ENCODE results near the gene PNKP.
A peak's percentile ranks its signal among the peaks of the same experiment; 100 is the strongest.

The PNKP gene

DNA sequence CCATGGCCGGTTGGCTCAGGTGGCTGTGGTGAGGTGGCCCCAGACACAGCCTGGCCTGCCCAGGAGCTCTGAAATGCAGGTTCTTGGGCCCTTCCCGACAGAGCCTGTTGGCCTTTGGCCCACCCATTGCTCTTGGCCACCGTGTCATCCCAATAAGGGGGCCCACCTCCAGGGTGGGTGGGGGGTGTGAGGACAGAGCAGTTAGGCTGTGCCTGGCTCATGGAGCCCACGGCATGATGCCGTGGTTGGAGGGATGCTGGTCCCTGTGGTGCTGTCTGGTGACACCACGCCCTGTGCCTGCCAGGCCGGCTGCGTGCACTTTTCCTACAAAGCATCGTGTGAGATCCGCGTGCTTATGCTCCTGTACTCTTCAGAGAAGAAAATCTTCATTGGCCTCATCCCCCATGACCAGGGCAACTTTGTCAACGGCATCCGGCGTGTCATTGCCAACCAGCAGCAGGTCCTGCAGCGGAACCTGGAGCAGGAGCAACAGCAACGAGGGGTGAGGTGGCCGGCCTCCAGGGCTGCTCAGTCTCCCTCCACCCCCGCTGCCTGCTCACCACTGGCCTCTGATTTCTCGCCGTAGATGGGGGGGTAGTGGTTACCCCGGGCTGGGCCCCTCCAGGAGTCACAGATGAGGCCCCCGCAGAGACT, 7.6 kb downstream of the PNKP start:
- Histone ChIP-seq H3K9ac (ENCODE audit: low read depth, low read length) (no peak overlapping the region), H3K4me3 (ENCODE audit: low read depth, low read length) (no peak overlapping the region), H3K36me3 (ENCODE audit: control insufficient read depth, insufficient read depth, low read length) (peaks cover 83% of the 10 kb centered on the region), H3K9me3 (ENCODE audit: control insufficient read depth, insufficient read depth, low read length) (no peaks in the 10 kb centered on the region), H3K27me3 (ENCODE audit: control insufficient read depth, insufficient read depth, low read length) (no peaks in the 10 kb centered on the region), H3K4me1 (ENCODE audit: control insufficient read depth, insufficient read depth, low read length) (peaks cover under 1% of the 10 kb centered on the region)

DNA sequence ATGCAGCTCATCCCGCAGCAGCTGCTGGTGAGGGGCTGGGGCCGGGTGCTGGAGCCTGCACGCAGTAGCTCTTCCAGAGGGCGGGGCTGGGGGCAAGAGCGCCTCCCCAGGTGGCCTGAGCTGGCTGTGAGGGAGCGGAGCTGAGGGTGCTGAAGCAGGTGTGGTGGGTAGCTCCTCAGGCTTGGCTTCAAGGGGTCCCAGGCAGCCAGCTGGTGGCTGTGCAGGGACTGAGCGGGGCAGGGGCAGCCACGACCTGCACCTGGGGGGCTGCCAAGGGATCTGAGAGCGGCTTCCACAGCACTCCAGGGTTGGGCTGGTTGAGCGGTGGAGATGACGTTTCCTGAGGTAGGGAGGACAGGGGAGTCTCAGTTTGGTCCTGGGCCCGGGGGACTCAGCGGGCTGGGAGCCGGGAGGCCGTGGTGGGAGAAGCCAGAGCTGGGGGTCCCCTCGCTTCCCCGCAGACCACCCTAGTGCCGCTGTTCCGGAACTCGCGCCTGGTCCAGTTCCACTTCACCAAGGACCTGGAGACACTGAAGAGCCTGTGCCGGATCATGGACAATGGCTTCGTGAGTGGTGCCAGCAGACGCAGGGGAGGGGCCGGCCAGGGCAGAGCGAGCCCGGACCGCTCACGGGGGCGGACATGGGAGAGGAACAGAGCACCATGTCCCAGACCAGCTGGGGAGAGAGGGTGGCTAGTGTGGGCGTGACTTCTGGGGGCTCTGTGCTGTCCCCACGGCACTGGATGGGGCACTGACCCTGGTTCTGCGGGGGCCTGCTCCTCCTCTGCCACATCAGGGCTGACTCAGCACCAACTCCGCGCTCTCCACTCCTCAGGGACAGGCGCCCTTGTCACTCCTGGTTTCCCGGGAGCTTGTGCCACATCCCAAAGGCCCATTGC, 9.0 kb downstream of the PNKP start:
- H3K4me1 ChIP-seq (ENCODE audit: control insufficient read depth, insufficient read depth, low read length), result no peaks in the 10 kb centered on the region
- H3K4me3 ChIP-seq (ENCODE audit: low read depth, low read length), result no peak overlapping the region
- no peak overlapping the region for H3K9ac ChIP-seq (ENCODE audit: low read depth, low read length)
- H3K27me3 ChIP-seq (ENCODE audit: control insufficient read depth, insufficient read depth, low read length), result no peaks in the 10 kb centered on the region
- H3K9me3 ChIP-seq (ENCODE audit: control insufficient read depth, insufficient read depth, low read length), result no peaks in the 10 kb centered on the region
- H3K36me3 ChIP-seq (ENCODE audit: control insufficient read depth, insufficient read depth, low read length), result peaks cover 69% of the 10 kb centered on the region

DNA sequence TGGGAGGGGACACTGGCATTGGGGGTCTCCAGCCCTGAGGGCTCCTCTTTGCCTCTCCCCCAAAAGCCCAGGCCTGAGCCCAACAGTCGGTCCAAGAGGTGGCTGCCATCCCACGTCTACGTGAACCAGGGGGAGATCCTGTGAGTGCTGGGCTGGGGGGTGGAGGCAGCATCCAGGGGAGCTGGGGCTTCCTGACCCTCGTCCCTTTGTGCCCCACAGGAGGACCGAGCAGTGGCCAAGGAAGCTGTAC, 9.6 kb downstream of the PNKP start:
- Histone ChIP-seq H3K9me3 (ENCODE audit: control insufficient read depth, insufficient read depth, low read length) (no peaks in the 10 kb centered on the region), H3K9ac (ENCODE audit: low read depth, low read length) (no peak overlapping the region), H3K4me3 (ENCODE audit: low read depth, low read length) (no peak overlapping the region), H3K36me3 (ENCODE audit: control insufficient read depth, insufficient read depth, low read length) (peaks cover 65% of the 10 kb centered on the region), H3K27me3 (ENCODE audit: control insufficient read depth, insufficient read depth, low read length) (no peaks in the 10 kb centered on the region), H3K4me1 (ENCODE audit: control insufficient read depth, insufficient read depth, low read length) (peaks cover 4% of the 10 kb centered on the region)

DNA sequence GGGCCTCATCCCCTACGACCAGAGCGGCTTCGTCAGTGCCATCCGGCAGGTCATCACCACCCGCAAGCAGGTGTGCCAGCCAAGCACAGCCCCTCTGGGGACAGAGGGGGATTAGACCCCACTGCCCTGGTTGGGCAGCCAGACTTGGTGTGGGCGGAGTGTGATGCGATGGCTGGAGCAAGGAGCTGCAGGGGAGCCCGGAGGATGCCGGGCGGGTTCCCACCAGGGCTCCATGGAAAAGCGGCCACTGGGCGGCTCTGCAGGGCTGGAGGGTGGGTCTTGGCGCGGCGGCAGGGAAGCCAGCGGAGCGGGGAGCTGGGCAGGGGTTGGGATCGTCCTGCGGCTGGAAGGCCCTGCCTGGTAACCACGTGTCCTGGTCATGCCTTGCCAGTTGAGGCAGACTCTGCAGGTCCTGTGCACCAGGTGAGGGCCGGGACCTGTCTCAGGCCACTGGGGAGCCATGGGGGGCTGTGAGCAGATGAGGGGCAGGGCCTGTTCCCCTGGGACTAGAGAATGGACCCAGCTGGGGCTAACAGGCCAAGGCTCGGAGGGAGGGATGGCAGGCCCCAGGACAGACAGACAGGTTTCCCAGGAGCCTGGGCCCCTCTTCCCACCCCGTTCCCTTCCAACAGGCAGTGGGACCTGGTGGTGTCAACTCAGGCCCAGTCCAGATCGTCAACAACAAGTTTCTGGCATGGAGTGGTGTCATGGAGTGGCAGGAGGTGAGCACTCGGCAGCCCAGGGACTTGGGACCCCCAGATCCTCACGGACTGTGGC, 10.1 kb downstream of the PNKP start:
- Histone ChIP-seq H3K4me3 (ENCODE audit: low read depth, low read length) (no peak overlapping the region), H3K9ac (ENCODE audit: low read depth, low read length) (no peak overlapping the region), H3K4me1 (ENCODE audit: control insufficient read depth, insufficient read depth, low read length) (peaks cover 6% of the 10 kb centered on the region), H3K36me3 (ENCODE audit: control insufficient read depth, insufficient read depth, low read length) (peaks cover 65% of the 10 kb centered on the region), H3K9me3 (ENCODE audit: control insufficient read depth, insufficient read depth, low read length) (no peaks in the 10 kb centered on the region), H3K27me3 (ENCODE audit: control insufficient read depth, insufficient read depth, low read length) (no peaks in the 10 kb centered on the region)

DNA sequence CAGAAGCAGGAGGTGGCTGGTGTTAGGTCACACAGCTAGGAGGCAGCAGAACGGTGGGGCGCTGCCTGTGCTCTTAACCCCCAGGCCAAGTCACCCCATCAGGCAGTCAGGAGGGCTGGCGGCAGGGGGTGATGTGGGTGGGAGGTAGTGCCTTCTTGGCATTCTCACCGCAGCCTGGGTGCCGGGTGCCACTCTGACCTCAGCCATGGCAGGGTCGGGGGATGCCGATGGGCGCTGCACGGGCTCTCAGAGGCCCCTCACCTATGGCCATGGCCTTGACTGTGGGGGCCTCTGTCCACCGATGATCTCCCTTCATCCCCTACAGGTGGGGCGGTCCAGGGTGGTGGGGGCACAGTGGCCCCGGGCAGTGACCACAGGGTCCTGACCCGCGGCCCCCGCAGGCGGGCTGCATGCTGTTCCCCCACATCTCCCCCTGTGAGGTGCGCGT, 10.8 kb downstream of the PNKP start:
- Histone ChIP-seq H3K9ac (ENCODE audit: low read depth, low read length) (no peak overlapping the region), H3K36me3 (ENCODE audit: control insufficient read depth, insufficient read depth, low read length) (peaks cover 59% of the 10 kb centered on the region), H3K9me3 (ENCODE audit: control insufficient read depth, insufficient read depth, low read length) (no peaks in the 10 kb centered on the region), H3K4me3 (ENCODE audit: low read depth, low read length) (no peak overlapping the region), H3K27me3 (ENCODE audit: control insufficient read depth, insufficient read depth, low read length) (no peaks in the 10 kb centered on the region), H3K4me1 (ENCODE audit: control insufficient read depth, insufficient read depth, low read length) (peaks cover 6% of the 10 kb centered on the region)

DNA sequence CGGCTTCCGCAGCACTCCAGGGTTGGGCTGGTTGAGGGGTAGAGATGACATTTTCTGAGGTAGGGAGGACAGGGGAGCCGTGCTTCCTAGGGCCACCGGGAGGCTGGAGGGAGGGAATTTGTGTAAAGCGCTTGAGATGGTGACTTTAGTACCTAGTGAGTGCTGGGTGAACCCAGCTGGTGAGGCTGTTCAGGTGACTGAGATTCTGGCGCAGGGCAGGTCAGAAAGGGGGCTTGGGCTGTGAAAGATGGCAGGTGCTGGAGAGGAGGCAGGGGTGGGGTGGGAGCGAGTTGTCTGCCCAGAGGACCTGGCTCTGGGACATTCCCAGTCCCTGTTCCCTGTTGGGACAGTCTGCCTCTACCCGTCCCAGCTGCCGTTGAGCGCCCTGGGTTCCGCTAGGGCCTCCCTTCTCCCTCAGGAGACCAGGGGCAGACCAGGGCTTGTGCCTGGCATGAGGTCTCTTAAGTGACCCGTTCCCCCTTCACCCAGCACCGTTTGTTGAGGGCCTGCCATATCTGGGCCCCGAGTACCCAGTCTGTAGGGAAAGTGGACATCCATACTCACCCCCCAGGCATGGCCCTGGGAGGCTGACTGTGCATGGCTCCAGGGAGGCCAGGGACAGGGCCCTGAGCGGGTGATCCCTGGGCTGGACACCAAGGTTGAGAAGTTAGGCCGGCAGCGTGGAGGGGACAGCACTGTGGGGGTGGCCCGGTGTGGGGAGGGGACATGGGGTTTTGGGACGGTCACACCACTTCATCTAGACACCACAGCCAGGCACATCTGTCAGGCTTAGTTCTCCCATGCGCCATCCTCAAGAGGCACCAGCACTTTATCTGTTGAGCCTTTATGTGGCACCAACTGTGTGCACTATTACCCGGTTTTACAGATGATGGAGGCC, 11.5 kb downstream of the PNKP start:
- no peak overlapping the region for H3K9ac ChIP-seq (ENCODE audit: low read depth, low read length)
- peaks cover 54% of the 10 kb centered on the region for H3K36me3 ChIP-seq (ENCODE audit: control insufficient read depth, insufficient read depth, low read length)
- peaks cover 6% of the 10 kb centered on the region for H3K4me1 ChIP-seq (ENCODE audit: control insufficient read depth, insufficient read depth, low read length)
- H3K27me3 ChIP-seq (ENCODE audit: control insufficient read depth, insufficient read depth, low read length), result no peaks in the 10 kb centered on the region
- H3K9me3 ChIP-seq (ENCODE audit: control insufficient read depth, insufficient read depth, low read length), result no peaks in the 10 kb centered on the region
- no peak overlapping the region for H3K4me3 ChIP-seq (ENCODE audit: low read depth, low read length)

DNA sequence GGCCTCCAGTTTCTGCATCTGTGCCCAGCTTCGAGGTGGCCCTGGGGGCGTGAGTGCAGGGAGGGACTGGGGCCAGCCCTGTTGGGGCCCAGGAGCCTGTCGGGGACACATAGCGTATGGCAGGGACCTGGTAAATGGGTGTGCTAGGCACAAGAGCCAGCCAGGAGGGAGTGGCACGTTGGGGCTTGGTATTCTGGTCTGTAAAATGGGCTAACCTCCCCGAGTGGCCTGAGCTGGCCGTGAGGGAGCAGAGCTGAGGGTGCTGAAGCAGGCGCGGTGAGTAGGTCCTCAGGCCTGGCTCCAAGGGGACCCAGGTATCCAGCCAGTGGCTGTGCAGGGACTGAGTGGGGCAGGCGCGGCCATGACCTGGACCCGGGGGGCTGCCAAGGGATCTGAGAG, 12.1 kb downstream of the PNKP start:
- H3K9ac ChIP-seq (ENCODE audit: low read depth, low read length), result no peak overlapping the region
- peaks cover 6% of the 10 kb centered on the region for H3K4me1 ChIP-seq (ENCODE audit: control insufficient read depth, insufficient read depth, low read length)
- H3K9me3 ChIP-seq (ENCODE audit: control insufficient read depth, insufficient read depth, low read length), result no peaks in the 10 kb centered on the region
- no peaks in the 10 kb centered on the region for H3K27me3 ChIP-seq (ENCODE audit: control insufficient read depth, insufficient read depth, low read length)
- H3K4me3 ChIP-seq (ENCODE audit: low read depth, low read length), result no peak overlapping the region
- peaks cover 48% of the 10 kb centered on the region for H3K36me3 ChIP-seq (ENCODE audit: control insufficient read depth, insufficient read depth, low read length)

DNA sequence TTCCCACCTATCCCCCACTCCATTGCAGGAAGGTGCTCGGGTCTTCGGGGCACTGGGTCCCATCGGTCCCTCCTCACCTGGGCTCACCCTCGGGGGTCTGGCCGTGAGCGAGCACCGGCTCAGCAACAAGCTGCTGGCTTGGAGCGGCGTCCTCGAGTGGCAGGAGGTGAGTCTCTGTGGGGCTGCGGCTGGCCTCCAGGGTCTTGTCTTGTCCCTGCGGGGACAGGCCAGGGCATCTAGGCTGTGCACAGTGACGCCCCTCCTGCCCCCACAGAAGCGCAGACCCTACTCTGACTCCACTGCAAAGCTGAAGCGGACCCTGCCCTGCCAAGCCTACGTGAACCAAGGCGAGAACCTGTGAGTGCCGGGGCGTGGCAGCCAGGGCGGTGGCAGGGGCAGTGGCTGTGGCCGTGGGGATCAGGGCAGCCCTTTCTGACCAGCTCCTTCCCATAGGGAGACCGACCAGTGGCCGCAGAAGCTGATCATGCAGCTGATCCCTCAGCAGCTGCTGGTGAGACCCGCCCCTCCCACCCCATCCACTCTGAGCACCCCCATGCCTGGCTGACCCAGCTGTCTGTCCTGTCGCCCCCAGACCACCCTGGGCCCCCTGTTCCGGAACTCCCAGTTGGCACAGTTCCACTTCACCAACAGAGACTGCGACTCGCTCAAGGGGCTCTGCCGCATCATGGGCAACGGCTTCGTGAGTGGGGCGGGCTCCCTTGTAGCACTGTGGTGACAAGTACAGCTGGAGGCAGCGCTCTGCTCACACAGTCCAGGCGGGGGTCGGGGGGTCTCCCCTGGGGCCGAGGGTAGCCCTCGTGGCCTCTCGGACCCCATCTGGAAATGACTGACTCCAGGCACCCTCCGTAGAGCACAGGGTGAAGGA, 12.8 kb downstream of the PNKP start:
- H3K27me3 ChIP-seq (ENCODE audit: control insufficient read depth, insufficient read depth, low read length), result no peaks in the 10 kb centered on the region
- H3K4me3 ChIP-seq (ENCODE audit: low read depth, low read length), result no peak overlapping the region
- H3K9ac ChIP-seq (ENCODE audit: low read depth, low read length), result no peak overlapping the region
- no peaks in the 10 kb centered on the region for H3K9me3 ChIP-seq (ENCODE audit: control insufficient read depth, insufficient read depth, low read length)
- H3K4me1 ChIP-seq (ENCODE audit: control insufficient read depth, insufficient read depth, low read length), result peaks cover 6% of the 10 kb centered on the region
- H3K36me3 ChIP-seq (ENCODE audit: control insufficient read depth, insufficient read depth, low read length), result peaks cover 43% of the 10 kb centered on the region

DNA sequence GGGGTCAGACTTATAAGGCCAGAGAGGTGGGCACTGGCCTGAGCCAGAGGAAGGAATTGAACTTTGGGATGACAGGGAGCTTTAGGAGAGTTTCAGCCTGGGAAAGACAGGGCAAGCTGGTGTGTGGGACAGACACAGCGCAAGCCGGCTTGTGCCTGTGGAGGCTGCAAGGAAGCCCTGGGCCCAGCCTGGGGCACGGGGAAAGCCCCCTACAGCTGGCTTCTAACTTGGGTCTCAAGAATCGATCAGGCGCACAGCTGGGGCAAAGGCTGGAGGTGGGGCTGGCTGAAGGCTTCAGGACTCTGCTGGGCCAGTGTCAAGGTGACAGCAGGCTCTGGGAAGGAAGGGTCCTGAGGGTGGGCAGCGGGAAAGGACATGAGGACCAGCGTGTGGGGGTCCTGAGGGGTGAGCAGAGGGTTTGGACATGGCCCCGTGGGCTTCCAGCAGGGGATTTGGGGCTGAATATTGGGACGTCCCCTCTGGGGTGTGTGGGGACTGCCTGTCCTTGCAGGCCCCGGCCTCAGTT, 13.5 kb downstream of the PNKP start:
- Histone ChIP-seq H3K4me1 (ENCODE audit: control insufficient read depth, insufficient read depth, low read length) (peaks cover 6% of the 10 kb centered on the region), H3K36me3 (ENCODE audit: control insufficient read depth, insufficient read depth, low read length) (peaks cover 37% of the 10 kb centered on the region), H3K4me3 (ENCODE audit: low read depth, low read length) (no peak overlapping the region), H3K9ac (ENCODE audit: low read depth, low read length) (no peak overlapping the region), H3K27me3 (ENCODE audit: control insufficient read depth, insufficient read depth, low read length) (no peaks in the 10 kb centered on the region), H3K9me3 (ENCODE audit: control insufficient read depth, insufficient read depth, low read length) (no peaks in the 10 kb centered on the region)

DNA sequence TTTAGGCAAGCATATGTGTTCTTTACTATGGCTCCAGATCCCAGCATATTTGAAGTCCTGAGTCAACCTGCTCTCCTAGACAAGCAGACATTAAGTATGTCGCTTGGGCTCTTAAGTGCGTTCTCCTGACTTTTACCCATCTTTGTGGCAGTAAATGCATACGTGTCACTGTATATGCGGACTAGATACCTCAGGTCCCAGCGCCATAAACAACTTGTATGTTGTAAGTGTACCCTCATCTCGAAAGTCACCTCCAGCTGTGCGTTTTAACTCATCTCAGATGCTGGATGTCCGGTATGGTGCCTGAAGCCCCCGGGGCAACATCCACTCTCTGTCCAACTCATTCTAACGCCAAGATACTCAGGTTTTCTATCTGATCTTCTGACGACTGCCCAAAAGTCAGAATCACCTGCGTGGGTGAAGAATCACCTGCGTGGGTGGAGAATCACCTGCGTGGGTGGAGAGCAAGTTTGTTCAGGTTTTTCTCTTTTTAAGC, 14.7 kb downstream of the PNKP start:
- H3K4me3 ChIP-seq (ENCODE audit: low read depth, low read length), result peak overlapping the region; percentile 81
- peaks cover 6% of the 10 kb centered on the region for H3K4me1 ChIP-seq (ENCODE audit: control insufficient read depth, insufficient read depth, low read length)
- H3K9me3 ChIP-seq (ENCODE audit: control insufficient read depth, insufficient read depth, low read length), result no peaks in the 10 kb centered on the region
- no peaks in the 10 kb centered on the region for H3K27me3 ChIP-seq (ENCODE audit: control insufficient read depth, insufficient read depth, low read length)
- H3K9ac ChIP-seq (ENCODE audit: low read depth, low read length), result no peak overlapping the region
- H3K36me3 ChIP-seq (ENCODE audit: control insufficient read depth, insufficient read depth, low read length), result peaks cover 25% of the 10 kb centered on the region
